ENCODE data around the gene WASF3.

WASF3 gene

DNA sequence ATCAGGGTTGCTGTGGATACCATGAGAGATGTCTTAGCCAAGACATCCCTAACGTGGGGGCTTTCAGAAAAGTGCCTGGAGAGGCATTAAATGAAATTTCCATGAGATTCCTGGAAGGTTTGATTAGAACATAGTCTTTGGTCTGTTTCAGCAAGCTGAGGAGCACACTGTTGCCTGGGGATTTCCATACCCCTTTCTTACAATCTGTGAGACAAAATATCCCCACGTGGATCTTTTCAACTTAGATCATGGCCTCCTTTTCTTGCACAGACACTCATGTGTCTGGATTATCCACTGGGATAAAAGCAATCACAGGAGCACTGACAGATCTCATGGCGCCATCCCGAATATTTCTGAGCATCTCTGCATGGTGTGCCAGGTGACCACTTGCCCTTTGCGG is 161.4 kb downstream of the WASF3 start:
- TF ChIP-seq, protein P1, sequence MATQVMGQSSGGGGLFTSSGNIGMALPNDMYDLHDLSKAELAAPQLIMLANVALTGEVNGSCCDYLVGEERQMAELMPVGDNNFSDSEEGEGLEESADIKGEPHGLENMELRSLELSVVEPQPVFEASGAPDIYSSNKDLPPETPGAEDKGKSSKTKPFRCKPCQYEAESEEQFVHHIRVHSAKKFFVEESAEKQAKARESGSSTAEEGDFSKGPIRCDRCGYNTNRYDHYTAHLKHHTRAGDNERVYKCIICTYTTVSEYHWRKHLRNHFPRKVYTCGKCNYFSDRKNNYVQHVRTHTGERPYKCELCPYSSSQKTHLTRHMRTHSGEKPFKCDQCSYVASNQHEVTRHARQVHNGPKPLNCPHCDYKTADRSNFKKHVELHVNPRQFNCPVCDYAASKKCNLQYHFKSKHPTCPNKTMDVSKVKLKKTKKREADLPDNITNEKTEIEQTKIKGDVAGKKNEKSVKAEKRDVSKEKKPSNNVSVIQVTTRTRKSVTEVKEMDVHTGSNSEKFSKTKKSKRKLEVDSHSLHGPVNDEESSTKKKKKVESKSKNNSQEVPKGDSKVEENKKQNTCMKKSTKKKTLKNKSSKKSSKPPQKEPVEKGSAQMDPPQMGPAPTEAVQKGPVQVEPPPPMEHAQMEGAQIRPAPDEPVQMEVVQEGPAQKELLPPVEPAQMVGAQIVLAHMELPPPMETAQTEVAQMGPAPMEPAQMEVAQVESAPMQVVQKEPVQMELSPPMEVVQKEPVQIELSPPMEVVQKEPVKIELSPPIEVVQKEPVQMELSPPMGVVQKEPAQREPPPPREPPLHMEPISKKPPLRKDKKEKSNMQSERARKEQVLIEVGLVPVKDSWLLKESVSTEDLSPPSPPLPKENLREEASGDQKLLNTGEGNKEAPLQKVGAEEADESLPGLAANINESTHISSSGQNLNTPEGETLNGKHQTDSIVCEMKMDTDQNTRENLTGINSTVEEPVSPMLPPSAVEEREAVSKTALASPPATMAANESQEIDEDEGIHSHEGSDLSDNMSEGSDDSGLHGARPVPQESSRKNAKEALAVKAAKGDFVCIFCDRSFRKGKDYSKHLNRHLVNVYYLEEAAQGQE (IDR thresholded peaks at IDR 0.05; ENCODE audit: insufficient read depth in 1 of 2, low read depth in 2 of 2, low read length in 2 of 2): no peak
- TF ChIP-seq POLR2AphosphoS5 (IDR thresholded peaks at IDR 0.05; ENCODE audit: low read depth, low read length) (no peak), TAF1 (IDR thresholded peaks at IDR 0.05; ENCODE audit: borderline replicate concordance, insufficient read depth, low read length) (no peak), FOXP2 (optimal IDR thresholded peaks at IDR 0.05; ENCODE audit: borderline replicate concordance, extremely low read depth, extremely low read length, insufficient read depth) (no peak), SIN3A (IDR thresholded peaks at IDR 0.05; ENCODE audit: borderline replicate concordance, insufficient read depth, low read length) (no peak)

GRCh38 chr13:26719356-26719945 is 162.0 kb downstream of the WASF3 start:
- TF ChIP-seq POLR2AphosphoS5 (IDR thresholded peaks at IDR 0.05; ENCODE audit: low read depth, low read length) (no peak), FOXP2 (optimal IDR thresholded peaks at IDR 0.05; ENCODE audit: borderline replicate concordance, extremely low read depth, extremely low read length, insufficient read depth) (no peak), SIN3A (IDR thresholded peaks at IDR 0.05; ENCODE audit: borderline replicate concordance, insufficient read depth, low read length) (no peak), TAF1 (IDR thresholded peaks at IDR 0.05; ENCODE audit: borderline replicate concordance, insufficient read depth, low read length) (no peak)
- TF ChIP-seq, protein P1 (IDR thresholded peaks at IDR 0.05; ENCODE audit: insufficient read depth in 1 of 2, low read depth in 2 of 2, low read length in 2 of 2): no peak

- TF ChIP-seq TAF1 (IDR thresholded peaks at IDR 0.05; ENCODE audit: borderline replicate concordance, insufficient read depth, low read length) (no peak), SIN3A (IDR thresholded peaks at IDR 0.05; ENCODE audit: borderline replicate concordance, insufficient read depth, low read length) (no peak)
Measured at GRCh38 chr13:26721251-26722121, 164.0 kb downstream of the WASF3 start.

- TF ChIP-seq SIN3A (IDR thresholded peaks at IDR 0.05; ENCODE audit: borderline replicate concordance, insufficient read depth, low read length) (no peak), POLR2AphosphoS5 (IDR thresholded peaks at IDR 0.05; ENCODE audit: low read depth, low read length) (no peak), TAF1 (IDR thresholded peaks at IDR 0.05; ENCODE audit: borderline replicate concordance, insufficient read depth, low read length) (no peak)
- TF ChIP-seq, protein P1 (IDR thresholded peaks at IDR 0.05; ENCODE audit: insufficient read depth in 1 of 2, low read depth in 2 of 2, low read length in 2 of 2): no peak
Measured at GRCh38 chr13:26722321-26722720, 164.8 kb downstream of the WASF3 start.

- TF ChIP-seq TAF1 (IDR thresholded peaks at IDR 0.05; ENCODE audit: borderline replicate concordance, insufficient read depth, low read length): no peak
- no peak for TF ChIP-seq POLR2AphosphoS5 (IDR thresholded peaks at IDR 0.05; ENCODE audit: low read depth, low read length)
Measured at GRCh38 chr13:26726684-26727083, 169.2 kb downstream of the WASF3 start.

DNA sequence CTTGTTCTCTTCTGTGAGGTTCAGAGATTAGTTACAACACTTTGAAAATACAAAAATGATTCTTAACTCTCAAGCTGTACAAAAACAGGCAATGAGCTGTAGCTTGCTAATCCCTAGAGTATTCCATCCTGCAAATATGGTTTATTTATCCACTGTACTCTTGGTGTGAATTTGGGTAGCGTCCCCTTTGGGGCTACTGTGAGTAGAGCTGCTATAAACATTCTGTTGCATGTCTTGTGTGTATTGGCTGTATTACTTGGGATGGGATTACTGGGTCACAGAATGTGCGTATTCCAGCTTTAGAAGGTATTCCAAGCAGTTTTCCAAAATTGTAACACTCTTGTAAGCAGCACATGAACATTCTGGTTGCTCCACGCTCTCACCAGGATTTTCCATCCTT is 169.6 kb downstream of the WASF3 start:
- TF ChIP-seq TAF1 (IDR thresholded peaks at IDR 0.05; ENCODE audit: borderline replicate concordance, insufficient read depth, low read length) (no peak), POLR2AphosphoS5 (IDR thresholded peaks at IDR 0.05; ENCODE audit: low read depth, low read length) (no peak), FOXP2 (optimal IDR thresholded peaks at IDR 0.05; ENCODE audit: borderline replicate concordance, extremely low read depth, extremely low read length, insufficient read depth) (no peak), SIN3A (IDR thresholded peaks at IDR 0.05; ENCODE audit: borderline replicate concordance, insufficient read depth, low read length) (no peak)
- TF ChIP-seq, protein P1 (IDR thresholded peaks at IDR 0.05; ENCODE audit: insufficient read depth in 1 of 2, low read depth in 2 of 2, low read length in 2 of 2): no peak
